Measurements from ENCODE around the gene ABCC10.
A peak's percentile ranks its signal among the peaks of the same experiment; 100 is the strongest.
"Not testable (repeated sequence)": the region's sequence is repeated elsewhere in the genome, so short reads cannot be mapped to it uniquely, and the experiment has no call there.

The ABCC10 gene

GRCh38 chr6:43495409-43495941 is 68.1 kb downstream of the ABCC10 start:
- ATAC-seq (ENCODE audit: low read depth) = no peak
- Mint-ChIP-seq H3K4me3 (no peak overlapping the region), H3K36me3 (peaks cover 10% of the 10 kb centered on the region), H3K27ac (no peak overlapping the region), H3K9me3 (no peaks in the 10 kb centered on the region), H3K4me1 (peaks cover 13% of the 10 kb centered on the region), H3K27me3 (no peaks in the 10 kb centered on the region)
- DNase-seq (ENCODE audit: low spot score in 2 of 2) = no peak

GRCh38 chr6:43496370-43497128 is 69.2 kb downstream of the ABCC10 start:
- Mint-ChIP-seq H3K4me3 (no peak overlapping the region), H3K27ac (no peak overlapping the region), H3K4me1 (peaks cover 13% of the 10 kb centered on the region), H3K27me3 (no peaks in the 10 kb centered on the region), H3K9me3 (no peaks in the 10 kb centered on the region), H3K36me3 (peaks cover 15% of the 10 kb centered on the region)
- ATAC-seq (ENCODE audit: low read depth) (peak; percentile 35), DNase-seq (ENCODE audit: low spot score in 2 of 2) (no peak)

- Mint-ChIP-seq H3K9me3 (no peaks in the 10 kb centered on the region), H3K27ac (no peak overlapping the region), H3K4me1 (peaks cover 13% of the 10 kb centered on the region), H3K36me3 (peaks cover 15% of the 10 kb centered on the region), H3K27me3 (no peaks in the 10 kb centered on the region), H3K4me3 (no peak overlapping the region)
- no peak for DNase-seq (ENCODE audit: low spot score in 2 of 2)
- ATAC-seq (ENCODE audit: low read depth) = no peak
Observed at GRCh38 chr6:43497129-43497396, 69.7 kb downstream of the ABCC10 start.

- Mint-ChIP-seq H3K27me3 (no peaks in the 10 kb centered on the region), H3K36me3 (peaks cover 18% of the 10 kb centered on the region), H3K27ac (no peak overlapping the region), H3K9me3 (no peaks in the 10 kb centered on the region), H3K4me1 (peaks cover 13% of the 10 kb centered on the region), H3K4me3 (no peak overlapping the region)
- ATAC-seq (ENCODE audit: low read depth) = no peak
- no peak for DNase-seq (ENCODE audit: low spot score in 2 of 2)
Observed at GRCh38 chr6:43497689-43498088, 70.3 kb downstream of the ABCC10 start.

GRCh38 chr6:43498291-43498690 is 71.0 kb downstream of the ABCC10 start:
- ATAC-seq (ENCODE audit: low read depth); H3K9me3 Mint-ChIP-seq; DNase-seq (ENCODE audit: low spot score in 2 of 2); H3K27me3 Mint-ChIP-seq; H3K27ac Mint-ChIP-seq; H3K4me3 Mint-ChIP-seq: not testable (repeated sequence)
- H3K36me3 Mint-ChIP-seq = peaks cover 18% of the 10 kb centered on the region
- peaks cover 10% of the 10 kb centered on the region for H3K4me1 Mint-ChIP-seq

- Mint-ChIP-seq H3K27ac (no peak overlapping the region), H3K36me3 (peaks cover 21% of the 10 kb centered on the region)
Observed at GRCh38 chr6:43499028-43499815, 71.9 kb downstream of the ABCC10 start.

More at GRCh38 chr6:43499028-43499815, 71.9 kb downstream of the ABCC10 start:
- H3K9me3 Mint-ChIP-seq = no peaks in the 10 kb centered on the region
- peaks cover 8% of the 10 kb centered on the region for H3K4me1 Mint-ChIP-seq
- ATAC-seq (ENCODE audit: low read depth) = no peak
- no peak for DNase-seq (ENCODE audit: low spot score in 2 of 2)
- no peaks in the 10 kb centered on the region for H3K27me3 Mint-ChIP-seq
- H3K4me3 Mint-ChIP-seq = no peak overlapping the region
